CD14-positive monocyte (primary cell): ENCODE results near the gene UPP2. TPM values are rescaled to one million over a fixed set of nuclear protein-coding genes. Genes with fewer than 3 reads are reported as not detected.

Source experiments
- DNase-seq, 3 donors: peaks; one replicate each; pipeline ENCODE4 v3.0.0-alpha.2; 2011 to 2022
- H2AFZ ChIP-seq: 2 replicates; pipeline ENCODE4 v1.6.0; 2012; ENCODE audit warnings: mild to moderate bottlenecking, low read depth, low read length, inconsistent platforms; ENCODE audit not compliant: insufficient read depth, poor library complexity, severe bottlenecking
- H3K27ac ChIP-seq, 2 donors: 1 replicate in 1 of 2; 2 replicates in 1 of 2; pipeline ENCODE4 v1.5.1; 2012 to 2013; ENCODE audit warnings: low read length in 2 of 2, control low read depth in 1 of 2, inconsistent platforms in 1 of 2, low read depth in 1 of 2, mild to moderate bottlenecking in 1 of 2
- H3K27me3 ChIP-seq, 2 donors: one replicate each; pipeline versions ENCODE4 v1.6.0 to v1.6.1; 2011 to 2013; ENCODE audit warnings: low read length in 2 of 2; ENCODE audit not compliant: control insufficient read depth in 2 of 2, insufficient read depth in 2 of 2
- H3K36me3 ChIP-seq, 2 donors: replicated peaks in 1 of 2; 1 replicate in 1 of 2; 2 replicates in 1 of 2; pipeline versions ENCODE4 v1.5.1 to v1.6.1; 2012 to 2013; ENCODE audit warnings: low read length in 2 of 2, control low read depth in 1 of 2, inconsistent platforms in 1 of 2, mild to moderate bottlenecking in 1 of 2; ENCODE audit not compliant: insufficient read depth in 2 of 2, control insufficient read depth in 1 of 2
- H3K4me1 ChIP-seq, 2 donors: 1 replicate in 1 of 2; 2 replicates in 1 of 2; pipeline versions ENCODE4 v1.5.1 to v1.6.1; 2012 to 2013; ENCODE audit warnings: low read length in 2 of 2, control low read depth in 1 of 2, inconsistent platforms in 1 of 2, mild to moderate bottlenecking in 1 of 2, moderate library complexity in 1 of 2; ENCODE audit not compliant: insufficient read depth in 2 of 2, control insufficient read depth in 1 of 2
- H3K4me2 ChIP-seq: replicated peaks from 2 replicates; pipeline ENCODE3; 2012; ENCODE audit warnings: low read length, moderate library complexity, mild to moderate bottlenecking; ENCODE audit not compliant: poor library complexity, severe bottlenecking; ENCODE audit errors: extremely low read depth
- H3K4me3 ChIP-seq, 3 experiments: fragments of 200-600 bp in 1 of 3; sonication (generic) in 1 of 3; replicated peaks in 1 of 3; 1 replicate in 2 of 3; 2 replicates in 1 of 3; pipeline ENCODE4 v1.5.1; 2011 to 2013; ENCODE audit warnings: low read length in 3 of 3, mild to moderate bottlenecking in 3 of 3, control low read depth in 2 of 3, low read depth in 2 of 3, inconsistent platforms in 1 of 3, moderate library complexity in 1 of 3
- H3K79me2 ChIP-seq: 2 replicates; pipeline ENCODE4 v1.6.0; 2012; ENCODE audit warnings: mild to moderate bottlenecking, control low read depth, inconsistent platforms, low read length, moderate library complexity; ENCODE audit not compliant: insufficient read depth
- H3K9ac ChIP-seq: 2 replicates; pipeline ENCODE4 v1.6.0; 2017; ENCODE audit warnings: low read length, mild to moderate bottlenecking; ENCODE audit not compliant: insufficient read depth, poor library complexity, severe bottlenecking
- H3K9me3 ChIP-seq, 2 donors: replicated peaks in 1 of 2; 1 replicate in 1 of 2; 2 replicates in 1 of 2; pipeline versions ENCODE4 v1.5.1 to v1.6.1; 2012 to 2013; ENCODE audit warnings: low read length in 2 of 2, control low read depth in 1 of 2; ENCODE audit not compliant: control insufficient read depth in 1 of 2, insufficient read depth in 1 of 2
- H4K20me1 ChIP-seq: 2 replicates; pipeline ENCODE4 v1.6.0; 2012; ENCODE audit warnings: mild to moderate bottlenecking, low read length, control low read depth, moderate library complexity; ENCODE audit not compliant: insufficient read depth
- H3K27ac Mint-ChIP-seq, 7 donors: one replicate each; pipeline ENCODE4 v1.8.0; 2020; ENCODE audit warnings: mild to moderate bottlenecking in 7 of 7, mixed read lengths in 7 of 7, moderate library complexity in 6 of 7, inconsistent platforms in 2 of 7
- H3K27me3 Mint-ChIP-seq, 3 donors: one replicate each; pipeline ENCODE4 v1.8.0; 2021 to 2022; ENCODE audit warnings: low read depth in 3 of 3, mild to moderate bottlenecking in 3 of 3, mixed read lengths in 3 of 3, moderate library complexity in 3 of 3, inconsistent platforms in 1 of 3
- H3K36me3 Mint-ChIP-seq, 2 donors: one replicate each; pipeline ENCODE4 v1.8.0; 2020; ENCODE audit warnings: mixed read lengths in 2 of 2, inconsistent platforms in 1 of 2, mild to moderate bottlenecking in 1 of 2
- H3K4me1 Mint-ChIP-seq: one replicate; pipeline ENCODE4 v1.8.0; 2020; ENCODE audit warnings: mild to moderate bottlenecking, mixed read lengths
- H3K4me3 Mint-ChIP-seq, 2 donors: one replicate each; pipeline ENCODE4 v1.8.0; 2020; ENCODE audit warnings: mild to moderate bottlenecking in 2 of 2, mixed read lengths in 2 of 2, moderate library complexity in 1 of 2
- H3K9me3 Mint-ChIP-seq, 7 donors: one replicate each; pipeline ENCODE4 v1.8.0; 2020 to 2022; ENCODE audit warnings: mixed read lengths in 7 of 7, mild to moderate bottlenecking in 6 of 7, moderate library complexity in 6 of 7, inconsistent platforms in 2 of 7
- WGBS: methylation state at CpG from one replicate; pipeline ENCODE4 v1.1.5; 2013; ENCODE audit warnings: missing lambda C conversion rate; ENCODE audit not compliant: insufficient coverage; 5-methylcytosine and 5-hydroxymethylcytosine counted together
- intact Hi-C, 2 donors: fragments of 100-400 bp; cut with micrococcal nuclease; formaldehyde crosslinking; loops; one replicate each; pipeline versions ENCODE4 v1.15.0 to v1.15.1; 2023
- polyA plus RNA-seq, 3 donors: library from polyadenylated mRNA; depleted of rRNA in 1 of 3; unstranded in 2 of 3; stranded (reverse) in 1 of 3; fragments of 300-500 nt in 2 of 3; fragments of >200 nt in 1 of 3; fragmentation: Illumina TruSeq in 2 of 3; gene quantifications; 1 replicate in 2 of 3; 2 replicates in 1 of 3; pipeline ENCODE4 v1.2.3, GENCODE V29; 2012 to 2021
- TF ChIP-seq, protein P1 (sequence below): fragments of 200-600 bp; IDR thresholded peaks from one replicate; pipeline ENCODE4 v1.8.0; 2022; ENCODE audit warnings: antibody characterized with exemption, mild to moderate bottlenecking

The UPP2 gene
- polyA plus RNA-seq, 3 donors: not detected

DNA sequence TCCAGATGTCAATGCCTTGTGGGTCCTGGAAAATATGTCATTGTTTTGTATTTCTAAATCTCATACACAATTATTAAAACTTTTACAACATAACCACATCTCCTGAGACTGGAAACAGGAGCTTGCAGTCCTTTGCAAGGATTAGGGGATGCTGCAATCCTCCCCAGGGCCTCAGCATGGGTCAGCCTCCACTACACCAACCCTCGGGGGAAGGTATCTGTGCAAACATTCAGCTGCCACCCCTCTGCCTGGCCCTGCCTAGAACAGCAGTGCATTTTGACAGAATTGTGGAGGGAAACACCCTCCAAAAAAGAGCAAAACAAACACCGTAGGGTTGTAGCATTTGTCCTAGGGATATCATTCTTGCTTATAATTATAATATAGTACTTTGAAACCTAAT, 4.2 kb upstream of the UPP2 start:
- Mint-ChIP-seq H3K4me3 (no peak overlapping the region), H3K9me3 (no peaks in the 10 kb centered on the region), H3K27ac (no peak overlapping the region), H3K36me3 (no peaks in the 10 kb centered on the region), H3K4me1 (peaks cover 12% of the 10 kb centered on the region), H3K27me3 (no peaks in the 10 kb centered on the region)
- Histone ChIP-seq H2AFZ (no peak overlapping the region), H3K27ac (no peak overlapping the region), H4K20me1 (no peaks in the 10 kb centered on the region), H3K9ac (no peak overlapping the region), H3K4me1 (peaks cover 0 to 9% of the 10 kb centered on the region in 2 donors), H3K79me2 (no peaks in the 10 kb centered on the region), H3K9me3 (no peaks in the 10 kb centered on the region), H3K36me3 (no peaks in the 10 kb centered on the region), H3K4me2 (no peak overlapping the region), H3K27me3 (no peaks in the 10 kb centered on the region), H3K4me3 (no peak overlapping the region)
- TF ChIP-seq, protein P1, sequence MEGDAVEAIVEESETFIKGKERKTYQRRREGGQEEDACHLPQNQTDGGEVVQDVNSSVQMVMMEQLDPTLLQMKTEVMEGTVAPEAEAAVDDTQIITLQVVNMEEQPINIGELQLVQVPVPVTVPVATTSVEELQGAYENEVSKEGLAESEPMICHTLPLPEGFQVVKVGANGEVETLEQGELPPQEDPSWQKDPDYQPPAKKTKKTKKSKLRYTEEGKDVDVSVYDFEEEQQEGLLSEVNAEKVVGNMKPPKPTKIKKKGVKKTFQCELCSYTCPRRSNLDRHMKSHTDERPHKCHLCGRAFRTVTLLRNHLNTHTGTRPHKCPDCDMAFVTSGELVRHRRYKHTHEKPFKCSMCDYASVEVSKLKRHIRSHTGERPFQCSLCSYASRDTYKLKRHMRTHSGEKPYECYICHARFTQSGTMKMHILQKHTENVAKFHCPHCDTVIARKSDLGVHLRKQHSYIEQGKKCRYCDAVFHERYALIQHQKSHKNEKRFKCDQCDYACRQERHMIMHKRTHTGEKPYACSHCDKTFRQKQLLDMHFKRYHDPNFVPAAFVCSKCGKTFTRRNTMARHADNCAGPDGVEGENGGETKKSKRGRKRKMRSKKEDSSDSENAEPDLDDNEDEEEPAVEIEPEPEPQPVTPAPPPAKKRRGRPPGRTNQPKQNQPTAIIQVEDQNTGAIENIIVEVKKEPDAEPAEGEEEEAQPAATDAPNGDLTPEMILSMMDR: no peak
- no peak for DNase-seq
- no CpG with 5 or more reads among the region's 2 CpGs for WGBS
- intact Hi-C loops: no loop called here

DNA sequence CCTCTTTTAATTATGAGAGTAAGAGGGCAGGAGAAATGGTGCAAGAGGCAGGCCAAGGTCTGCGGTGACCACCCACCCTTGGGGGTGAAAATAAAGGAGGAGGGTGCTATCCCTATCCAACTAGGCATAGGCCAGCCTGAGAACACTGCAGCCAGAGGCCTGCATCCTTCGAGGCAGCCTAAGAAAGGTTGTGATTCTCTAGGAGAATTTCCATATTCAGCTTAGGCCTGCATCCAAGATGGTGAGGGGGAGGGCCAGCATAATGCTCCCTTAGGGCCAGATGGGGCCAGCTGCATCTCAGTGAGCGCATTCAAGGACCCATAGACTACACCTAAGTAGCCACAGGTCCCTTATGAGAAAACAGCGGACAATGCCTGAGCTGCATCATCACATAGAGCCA, 3.5 kb upstream of the UPP2 start:
- H4K20me1 ChIP-seq: no peaks in the 10 kb centered on the region
- H3K36me3 ChIP-seq: no peaks in the 10 kb centered on the region
- no peak overlapping the region for H3K9ac ChIP-seq
- TF ChIP-seq, protein P1: no peak
- WGBS: 100% methylated on average over 2 of the region's 4 CpGs
- intact Hi-C loops: no loop called here
- DNase-seq: no peak
- Mint-ChIP-seq H3K9me3 (no peaks in the 10 kb centered on the region), H3K36me3 (no peaks in the 10 kb centered on the region), H3K4me3 (no peak overlapping the region), H3K27me3 (no peaks in the 10 kb centered on the region), H3K4me1 (peaks cover 12% of the 10 kb centered on the region), H3K27ac (no peak overlapping the region)
- H2AFZ ChIP-seq: no peak overlapping the region
- no peaks in the 10 kb centered on the region for H3K27me3 ChIP-seq
- peaks cover 0 to 9% of the 10 kb centered on the region in 2 donors for H3K4me1 ChIP-seq
- H3K27ac ChIP-seq: no peak overlapping the region
- H3K4me3 ChIP-seq: no peak overlapping the region
- no peaks in the 10 kb centered on the region for H3K79me2 ChIP-seq
- no peak overlapping the region for H3K4me2 ChIP-seq
- no peaks in the 10 kb centered on the region for H3K9me3 ChIP-seq
